Measurements from ENCODE around the gene KMT5B.
"Not testable (repeated sequence)": the region's sequence is repeated elsewhere in the genome, so short reads cannot be mapped to it uniquely, and the experiment has no call there.

KMT5B gene

DNA sequence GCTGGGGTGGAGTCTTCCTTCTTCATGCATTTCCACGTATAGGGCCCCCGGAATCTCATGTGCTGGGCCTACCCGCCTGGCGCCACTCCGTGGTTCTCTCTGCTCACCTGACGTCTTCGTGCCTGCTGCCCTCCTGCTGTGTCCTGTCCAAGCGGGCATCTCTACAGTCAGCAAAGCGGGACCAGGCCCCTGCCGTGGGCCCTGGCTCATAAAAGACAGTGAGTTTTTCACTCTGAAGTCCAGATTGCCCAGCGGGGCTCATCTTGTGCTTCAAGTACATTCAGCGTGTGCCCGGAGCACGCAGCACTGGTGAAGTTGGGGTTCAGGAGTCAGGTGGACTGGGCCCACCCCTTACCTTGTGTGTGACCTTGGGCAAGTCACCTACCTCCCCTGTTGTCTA, 41.3 kb upstream of the KMT5B start:
- H3K4me1 ChIP-seq (ENCODE audit: control insufficient read depth, insufficient read depth, low read length): peaks cover 8% of the 10 kb centered on the region
- H3K9ac ChIP-seq (ENCODE audit: low read length in 2 of 2): no peak overlapping the region
- H3K36me3 ChIP-seq (ENCODE audit: control insufficient read depth in 2 of 2, insufficient read depth in 2 of 2, low read length in 2 of 2): no peaks in the 10 kb centered on the region
- no peak overlapping the region for H3K27ac ChIP-seq (ENCODE audit: low read length)
- no peaks in the 10 kb centered on the region for H3K9me3 ChIP-seq (ENCODE audit: control insufficient read depth in 2 of 2, low read length in 2 of 2)
- H3K4me3 ChIP-seq (ENCODE audit: low read length in 2 of 2): no peak overlapping the region
- H3K27me3 ChIP-seq (ENCODE audit: control insufficient read depth in 1 of 2, insufficient read depth in 2 of 2, low read length in 2 of 2): no peaks in the 10 kb centered on the region

DNA sequence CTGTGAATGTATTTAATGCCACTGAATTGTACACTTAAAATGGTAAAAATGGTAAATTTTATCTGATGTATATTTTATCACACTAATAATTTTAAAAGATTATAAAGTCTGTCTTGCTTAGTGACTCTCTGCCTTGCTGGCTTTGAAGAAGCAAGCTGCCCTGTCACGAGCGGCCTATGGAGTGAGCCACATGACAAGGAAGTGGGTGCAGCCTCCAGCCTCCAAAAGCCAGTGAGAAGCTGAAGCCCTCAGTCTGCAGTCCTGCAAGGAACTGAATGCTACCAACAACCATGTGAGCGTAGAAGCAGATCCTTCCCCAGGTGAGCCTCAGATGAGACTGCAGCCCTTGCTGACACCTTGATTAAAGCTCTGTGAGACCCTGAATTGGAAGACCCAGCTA, 38.7 kb upstream of the KMT5B start:
- H3K36me3 ChIP-seq (ENCODE audit: control insufficient read depth in 2 of 2, insufficient read depth in 2 of 2, low read length in 2 of 2): no peaks in the 10 kb centered on the region
- H3K27me3 ChIP-seq (ENCODE audit: control insufficient read depth in 1 of 2, insufficient read depth in 2 of 2, low read length in 2 of 2): no peaks in the 10 kb centered on the region
- H3K4me3 ChIP-seq (ENCODE audit: low read length in 2 of 2): no peak overlapping the region
- no peak overlapping the region for H3K27ac ChIP-seq (ENCODE audit: low read length)
- H3K9ac ChIP-seq (ENCODE audit: low read length in 2 of 2): no peak overlapping the region
- H3K9me3 ChIP-seq (ENCODE audit: control insufficient read depth in 2 of 2, low read length in 2 of 2): no peaks in the 10 kb centered on the region
- H3K4me1 ChIP-seq (ENCODE audit: control insufficient read depth, insufficient read depth, low read length): no peaks in the 10 kb centered on the region

DNA sequence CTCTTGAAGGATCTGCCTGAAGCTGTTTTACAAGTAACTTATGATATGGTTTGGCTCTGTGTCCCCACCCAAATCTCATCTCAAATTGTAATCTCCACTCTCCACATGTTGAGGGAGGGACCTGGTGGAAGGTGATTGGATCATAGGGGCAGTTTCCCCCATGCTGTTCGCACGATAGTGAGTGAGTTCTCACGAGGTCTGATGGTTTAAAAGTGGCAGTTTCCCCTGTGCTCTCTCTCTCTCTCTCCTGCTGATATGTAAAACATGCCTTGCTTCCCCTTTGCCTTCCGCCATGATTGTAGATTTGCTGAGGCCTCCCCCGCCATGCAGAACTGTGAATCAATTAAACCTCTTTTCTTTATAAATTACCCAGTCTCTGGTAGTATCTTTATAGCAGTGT, 31.8 kb upstream of the KMT5B start:
- H3K4me1 ChIP-seq (ENCODE audit: control insufficient read depth, insufficient read depth, low read length); H3K9ac ChIP-seq (ENCODE audit: low read length in 2 of 2); H3K9me3 ChIP-seq (ENCODE audit: control insufficient read depth in 2 of 2, low read length in 2 of 2); H3K27me3 ChIP-seq (ENCODE audit: control insufficient read depth in 1 of 2, insufficient read depth in 2 of 2, low read length in 2 of 2); H3K36me3 ChIP-seq (ENCODE audit: control insufficient read depth in 2 of 2, insufficient read depth in 2 of 2, low read length in 2 of 2); H3K27ac ChIP-seq (ENCODE audit: low read length); H3K4me3 ChIP-seq (ENCODE audit: low read length in 2 of 2): not testable (repeated sequence)

DNA sequence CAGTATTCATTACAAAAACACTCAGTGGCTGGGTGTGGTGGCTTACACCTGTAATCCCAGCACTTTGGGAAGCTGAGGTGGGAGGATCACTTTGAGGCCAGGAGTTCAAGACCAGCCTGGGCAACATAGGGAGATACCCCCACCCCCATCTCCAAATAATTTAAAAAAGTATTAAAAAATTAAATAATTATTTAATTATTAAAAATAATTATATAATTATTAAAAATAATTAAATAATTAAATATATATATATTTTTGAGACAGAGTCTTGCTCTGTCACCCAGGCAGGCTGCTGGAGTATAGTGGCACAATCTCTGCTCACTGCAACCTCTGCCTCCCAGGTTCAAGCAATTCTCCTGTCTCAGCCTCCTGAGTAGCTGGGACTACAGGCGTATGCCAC, 30.8 kb upstream of the KMT5B start:
- not testable (repeated sequence) for H3K27ac ChIP-seq (ENCODE audit: low read length); H3K4me1 ChIP-seq (ENCODE audit: control insufficient read depth, insufficient read depth, low read length)

DNA sequence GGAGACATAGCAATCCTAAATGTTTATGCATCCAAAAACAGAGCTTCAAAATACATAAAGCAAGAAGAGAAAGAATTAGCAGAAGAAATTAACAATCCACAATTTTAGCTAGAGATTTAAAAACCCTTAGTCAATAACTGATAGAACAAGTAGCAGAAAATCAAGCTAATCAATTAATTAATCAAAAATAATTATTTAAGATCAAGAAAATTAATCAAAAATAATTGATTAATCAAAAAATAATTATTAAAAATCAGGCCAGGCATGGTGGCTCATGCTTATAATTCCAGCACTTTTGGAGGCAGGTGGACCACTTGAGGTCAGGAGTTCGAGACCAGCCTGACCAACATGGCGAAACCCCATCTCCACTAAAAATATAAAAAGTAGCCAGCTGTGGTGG, 29.5 kb upstream of the KMT5B start:
- no peak overlapping the region for H3K27ac ChIP-seq (ENCODE audit: low read length)
- no peaks in the 10 kb centered on the region for H3K36me3 ChIP-seq (ENCODE audit: control insufficient read depth in 2 of 2, insufficient read depth in 2 of 2, low read length in 2 of 2)
- H3K27me3 ChIP-seq (ENCODE audit: control insufficient read depth in 1 of 2, insufficient read depth in 2 of 2, low read length in 2 of 2): no peaks in the 10 kb centered on the region
- no peak overlapping the region for H3K9ac ChIP-seq (ENCODE audit: low read length in 2 of 2)
- H3K4me1 ChIP-seq (ENCODE audit: control insufficient read depth, insufficient read depth, low read length): no peaks in the 10 kb centered on the region
- H3K4me3 ChIP-seq (ENCODE audit: low read length in 2 of 2): no peak overlapping the region
- H3K9me3 ChIP-seq (ENCODE audit: control insufficient read depth in 2 of 2, low read length in 2 of 2): no peaks in the 10 kb centered on the region

More for the DNA sequence above, 30.8 kb upstream of the KMT5B start:
- not testable (repeated sequence) for H3K9ac ChIP-seq (ENCODE audit: low read length in 2 of 2); H3K36me3 ChIP-seq (ENCODE audit: control insufficient read depth in 2 of 2, insufficient read depth in 2 of 2, low read length in 2 of 2); H3K27me3 ChIP-seq (ENCODE audit: control insufficient read depth in 1 of 2, insufficient read depth in 2 of 2, low read length in 2 of 2); H3K9me3 ChIP-seq (ENCODE audit: control insufficient read depth in 2 of 2, low read length in 2 of 2); H3K4me3 ChIP-seq (ENCODE audit: low read length in 2 of 2)

DNA sequence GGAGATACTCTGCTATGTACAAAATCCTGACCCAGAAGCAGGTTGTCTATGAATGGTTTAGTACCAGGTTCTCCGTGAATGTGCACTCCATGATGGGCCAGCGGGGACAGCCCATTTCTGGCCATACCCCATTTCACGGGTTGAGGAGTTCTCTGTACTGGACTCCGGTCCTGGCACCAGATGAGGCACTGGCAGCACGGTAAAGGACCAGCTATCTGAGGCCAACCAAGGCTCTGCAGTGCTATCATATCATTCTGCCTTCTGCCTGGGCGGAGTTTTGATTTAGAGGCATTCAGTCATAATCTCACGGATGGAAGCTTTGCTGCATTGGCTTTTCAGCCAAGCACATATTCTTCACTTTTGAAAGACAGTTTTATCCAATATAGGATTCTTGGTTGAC, 18.5 kb upstream of the KMT5B start:
- Histone ChIP-seq H3K4me1 (ENCODE audit: control insufficient read depth, insufficient read depth, low read length) (no peaks in the 10 kb centered on the region), H3K9me3 (ENCODE audit: control insufficient read depth in 2 of 2, low read length in 2 of 2) (no peaks in the 10 kb centered on the region), H3K27ac (ENCODE audit: low read length) (no peak overlapping the region), H3K9ac (ENCODE audit: low read length in 2 of 2) (no peak overlapping the region), H3K27me3 (ENCODE audit: control insufficient read depth in 1 of 2, insufficient read depth in 2 of 2, low read length in 2 of 2) (peaks cover 0 to 4% of the 10 kb centered on the region in 2 donors), H3K36me3 (ENCODE audit: control insufficient read depth in 2 of 2, insufficient read depth in 2 of 2, low read length in 2 of 2) (no peaks in the 10 kb centered on the region), H3K4me3 (ENCODE audit: low read length in 2 of 2) (no peak overlapping the region)

DNA sequence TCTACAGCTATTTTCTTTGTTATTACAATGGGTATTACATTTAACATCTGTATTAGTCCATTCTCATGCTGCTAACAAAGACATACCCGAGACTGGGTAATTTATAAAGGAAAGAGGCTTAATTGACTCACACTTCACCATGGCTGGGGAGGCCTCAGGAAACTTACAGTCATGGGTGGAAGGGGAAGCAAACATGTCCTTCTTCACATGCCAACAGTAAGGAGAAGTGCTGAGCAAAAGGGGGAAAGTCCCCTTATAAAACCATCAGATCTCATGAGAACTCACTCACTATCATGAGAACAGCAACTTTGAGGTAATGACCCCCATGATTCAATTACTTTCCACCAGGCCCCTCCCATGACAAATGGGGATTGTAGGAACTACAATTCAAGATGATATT, 16.5 kb upstream of the KMT5B start:
- H3K9ac ChIP-seq (ENCODE audit: low read length in 2 of 2): no peak overlapping the region
- no peaks in the 10 kb centered on the region for H3K4me1 ChIP-seq (ENCODE audit: control insufficient read depth, insufficient read depth, low read length)
- no peaks in the 10 kb centered on the region for H3K36me3 ChIP-seq (ENCODE audit: control insufficient read depth in 2 of 2, insufficient read depth in 2 of 2, low read length in 2 of 2)
- H3K27me3 ChIP-seq (ENCODE audit: control insufficient read depth in 1 of 2, insufficient read depth in 2 of 2, low read length in 2 of 2): no peaks in the 10 kb centered on the region
- H3K4me3 ChIP-seq (ENCODE audit: low read length in 2 of 2): no peak overlapping the region
- no peak overlapping the region for H3K27ac ChIP-seq (ENCODE audit: low read length)
- no peaks in the 10 kb centered on the region for H3K9me3 ChIP-seq (ENCODE audit: control insufficient read depth in 2 of 2, low read length in 2 of 2)

DNA sequence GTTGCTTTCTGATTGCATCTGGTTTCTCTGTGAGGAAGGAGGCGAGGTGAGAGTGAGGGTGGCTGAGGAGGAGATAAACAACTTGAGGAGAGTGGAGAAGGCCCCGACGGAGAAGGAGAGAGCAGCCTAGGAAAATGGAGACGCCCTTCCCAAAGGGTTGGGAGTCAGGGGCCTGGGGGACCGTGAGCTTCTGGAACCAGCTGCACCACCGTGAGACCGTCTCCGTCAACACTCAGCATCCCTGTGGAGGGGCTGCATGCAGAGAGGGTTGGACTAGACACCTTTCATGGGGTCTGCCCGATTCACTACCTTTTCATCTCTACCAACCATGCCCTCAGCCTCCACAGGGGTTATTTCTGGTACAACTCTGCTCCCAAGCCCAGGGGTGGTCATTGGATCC, 13.3 kb upstream of the KMT5B start:
- Histone ChIP-seq H3K27ac (ENCODE audit: low read length) (no peak overlapping the region), H3K4me3 (ENCODE audit: low read length in 2 of 2) (no peak overlapping the region), H3K4me1 (ENCODE audit: control insufficient read depth, insufficient read depth, low read length) (no peaks in the 10 kb centered on the region), H3K27me3 (ENCODE audit: control insufficient read depth in 1 of 2, insufficient read depth in 2 of 2, low read length in 2 of 2) (no peaks in the 10 kb centered on the region), H3K36me3 (ENCODE audit: control insufficient read depth in 2 of 2, insufficient read depth in 2 of 2, low read length in 2 of 2) (no peaks in the 10 kb centered on the region), H3K9ac (ENCODE audit: low read length in 2 of 2) (no peak overlapping the region), H3K9me3 (ENCODE audit: control insufficient read depth in 2 of 2, low read length in 2 of 2) (no peaks in the 10 kb centered on the region)

DNA sequence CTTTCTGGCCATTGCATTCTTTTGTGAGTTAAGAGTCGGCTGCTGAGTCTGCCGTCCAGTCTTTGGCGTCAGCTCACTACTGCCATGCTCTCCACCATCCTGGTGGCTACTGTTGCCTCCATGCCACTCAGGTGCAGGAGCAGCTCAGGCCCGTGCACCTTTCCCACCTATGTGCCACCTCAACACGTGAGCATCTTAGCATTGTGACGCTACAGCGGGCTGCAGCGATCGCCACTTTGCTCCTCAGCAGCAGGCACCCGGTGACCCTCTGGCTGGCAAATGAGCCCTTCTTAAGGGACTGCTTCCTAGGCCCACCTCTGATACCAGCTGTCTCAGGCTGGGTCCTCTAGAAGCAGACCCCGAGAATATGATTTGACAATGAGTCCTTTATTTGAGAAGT, 11.5 kb upstream of the KMT5B start:
- H3K9me3 ChIP-seq (ENCODE audit: control insufficient read depth in 2 of 2, low read length in 2 of 2): no peaks in the 10 kb centered on the region
- no peak overlapping the region for H3K9ac ChIP-seq (ENCODE audit: low read length in 2 of 2)
- no peaks in the 10 kb centered on the region for H3K36me3 ChIP-seq (ENCODE audit: control insufficient read depth in 2 of 2, insufficient read depth in 2 of 2, low read length in 2 of 2)
- no peak overlapping the region for H3K4me3 ChIP-seq (ENCODE audit: low read length in 2 of 2)
- no peaks in the 10 kb centered on the region for H3K27me3 ChIP-seq (ENCODE audit: control insufficient read depth in 1 of 2, insufficient read depth in 2 of 2, low read length in 2 of 2)
- no peaks in the 10 kb centered on the region for H3K4me1 ChIP-seq (ENCODE audit: control insufficient read depth, insufficient read depth, low read length)
- H3K27ac ChIP-seq (ENCODE audit: low read length): no peak overlapping the region

DNA sequence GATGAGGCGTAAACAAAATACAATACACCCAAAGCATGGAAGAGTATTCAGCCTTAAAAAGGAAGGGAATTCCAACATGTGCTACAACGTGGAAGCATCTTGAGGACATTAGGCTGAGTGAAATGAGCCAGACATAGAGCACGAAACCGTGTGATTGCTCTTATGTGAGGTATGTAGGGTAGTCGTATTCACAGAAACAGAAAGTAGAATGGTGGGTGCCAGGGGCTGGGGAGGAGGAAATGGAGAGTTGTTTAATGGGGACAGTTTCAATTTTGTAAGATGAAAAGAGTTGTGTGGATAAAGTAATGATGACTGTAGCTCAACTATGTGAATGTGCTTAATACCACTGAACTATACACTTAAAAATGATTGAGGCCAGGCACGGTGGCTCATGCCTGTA, 10.2 kb upstream of the KMT5B start:
- H3K4me1 ChIP-seq (ENCODE audit: control insufficient read depth, insufficient read depth, low read length): no peaks in the 10 kb centered on the region
- no peak overlapping the region for H3K4me3 ChIP-seq (ENCODE audit: low read length in 2 of 2)
- H3K36me3 ChIP-seq (ENCODE audit: control insufficient read depth in 2 of 2, insufficient read depth in 2 of 2, low read length in 2 of 2): no peaks in the 10 kb centered on the region
- H3K9ac ChIP-seq (ENCODE audit: low read length in 2 of 2): no peak overlapping the region
- H3K27ac ChIP-seq (ENCODE audit: low read length): no peak overlapping the region
- H3K27me3 ChIP-seq (ENCODE audit: control insufficient read depth in 1 of 2, insufficient read depth in 2 of 2, low read length in 2 of 2): no peaks in the 10 kb centered on the region
- H3K9me3 ChIP-seq (ENCODE audit: control insufficient read depth in 2 of 2, low read length in 2 of 2): no peaks in the 10 kb centered on the region

DNA sequence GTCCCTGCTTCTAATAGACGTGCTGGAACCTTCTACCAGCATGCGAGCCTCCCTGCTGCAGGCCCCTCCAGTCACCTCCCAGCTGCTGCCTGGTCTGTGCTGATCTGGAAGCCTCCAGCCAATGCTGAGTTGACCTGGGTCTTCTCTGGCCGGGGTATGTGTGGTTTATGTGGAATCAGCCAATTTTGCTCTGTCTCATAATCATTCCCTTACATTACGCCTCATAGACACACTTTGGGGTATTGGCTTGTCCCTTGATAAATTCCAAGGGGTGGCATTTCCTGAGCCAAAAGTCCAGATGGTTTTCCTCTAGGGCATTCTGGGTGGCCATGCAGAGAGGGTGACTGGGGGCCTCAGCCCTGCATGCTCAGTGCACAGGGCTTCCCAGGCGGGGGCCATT, 8.3 kb upstream of the KMT5B start:
- Histone ChIP-seq H3K4me1 (ENCODE audit: control insufficient read depth, insufficient read depth, low read length) (no peaks in the 10 kb centered on the region), H3K27me3 (ENCODE audit: control insufficient read depth in 1 of 2, insufficient read depth in 2 of 2, low read length in 2 of 2) (no peaks in the 10 kb centered on the region), H3K9ac (ENCODE audit: low read length in 2 of 2) (no peak overlapping the region), H3K4me3 (ENCODE audit: low read length in 2 of 2) (no peak overlapping the region), H3K36me3 (ENCODE audit: control insufficient read depth in 2 of 2, insufficient read depth in 2 of 2, low read length in 2 of 2) (no peaks in the 10 kb centered on the region), H3K9me3 (ENCODE audit: control insufficient read depth in 2 of 2, low read length in 2 of 2) (no peaks in the 10 kb centered on the region), H3K27ac (ENCODE audit: low read length) (no peak overlapping the region)
